Stimulated activated CD4-positive, alpha-beta T cell treated with anti-CD3 and anti-CD28 coated beads, Interleukin-2, amount 100 ng/mL, for 48 hours (primary cell): ENCODE measurements around the gene OR51V1.
"Not testable (repeated sequence)": the region's sequence is repeated elsewhere in the genome, so short reads cannot be mapped to it uniquely, and the experiment has no call there.

Experiments
- DNase-seq, 2 donors: peaks; one replicate each; pipeline ENCODE4 v3.0.0-alpha.2; 2020

OR51V1 gene

DNA sequence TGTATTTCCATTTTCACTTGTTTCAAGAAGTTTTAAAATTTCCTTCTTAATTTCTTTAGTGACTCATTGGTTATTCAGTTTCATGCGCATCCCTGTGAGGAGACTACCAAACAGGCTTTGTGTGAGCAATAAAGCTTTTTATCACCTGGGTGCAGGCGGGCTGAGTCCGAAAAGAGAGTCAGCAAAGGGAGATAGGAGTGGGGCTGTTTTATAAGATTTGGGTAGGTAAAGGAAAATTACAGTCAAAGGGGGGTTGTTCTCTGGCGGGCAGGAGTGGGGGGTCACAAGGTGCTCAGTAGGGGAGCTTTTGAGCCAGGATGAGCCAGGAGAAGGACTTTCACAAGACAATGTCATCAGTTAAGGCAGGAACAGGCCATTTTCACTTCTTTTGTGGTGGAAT lies 40.3 kb downstream of the OR51V1 start:
- not testable (repeated sequence) for DNase-seq

- no peak for DNase-seq
These were observed 40.7 kb downstream of the OR51V1 start for GRCh38 chr11:5159806-5160205.

DNA sequence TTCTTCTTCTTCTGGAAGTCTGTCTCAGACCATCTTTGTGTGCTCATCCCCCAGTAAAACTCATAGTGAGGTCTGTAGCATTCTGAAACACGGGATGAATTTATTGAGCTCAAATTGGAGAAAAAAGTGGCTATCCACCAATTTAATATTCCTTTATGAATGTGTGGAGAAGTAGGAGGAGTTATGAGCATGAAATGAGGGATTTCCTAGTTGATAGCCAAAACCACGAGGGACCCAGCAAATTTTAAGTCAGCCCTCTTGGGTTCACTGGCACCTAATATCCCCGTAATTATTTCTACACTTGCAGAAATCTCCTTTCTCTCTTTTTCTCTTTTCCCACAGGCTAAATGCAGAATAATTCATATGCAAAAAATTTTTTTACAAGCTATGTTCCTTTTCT lies 45.8 kb downstream of the OR51V1 start, which contains the start of gene OR52A1:
Gene OR52A1, minus strand, starts transcription at position 101 of the 400 bp plus-strand sequence. CDS start 2,388 bp downstream, outside the sequence.
- no peak for DNase-seq

GRCh38 chr11:5153574-5154431 lies 46.7 kb downstream of the OR51V1 start:
- DNase-seq: no peak

DNA sequence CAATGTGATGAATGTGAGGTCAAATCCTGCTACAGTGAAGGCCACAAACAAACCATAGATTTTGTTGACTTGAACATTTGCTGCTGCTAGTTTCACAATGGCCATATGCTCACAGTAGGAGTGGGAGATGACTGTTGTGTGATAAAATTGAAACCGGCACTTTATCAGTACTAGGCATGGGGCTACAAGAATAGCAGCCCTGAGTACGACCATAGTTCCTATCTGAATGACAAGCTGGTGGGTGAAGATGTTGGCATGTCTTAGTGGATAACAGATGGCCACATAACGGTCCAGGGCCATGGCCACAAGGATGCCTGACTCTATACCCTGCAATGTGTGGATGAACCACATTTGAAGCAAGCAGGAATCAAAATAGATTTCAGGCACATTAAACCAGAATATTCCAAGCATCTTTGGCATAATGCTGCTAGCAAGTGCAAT lies 48.7 kb downstream of the OR51V1 start:
- DNase-seq: no peak
